ENCODE measurements around the gene PRSS22.

GRCh38 chr16:2810651-2811050, 47.3 kb downstream of the PRSS22 start:
- TF ChIP-seq, protein P1, sequence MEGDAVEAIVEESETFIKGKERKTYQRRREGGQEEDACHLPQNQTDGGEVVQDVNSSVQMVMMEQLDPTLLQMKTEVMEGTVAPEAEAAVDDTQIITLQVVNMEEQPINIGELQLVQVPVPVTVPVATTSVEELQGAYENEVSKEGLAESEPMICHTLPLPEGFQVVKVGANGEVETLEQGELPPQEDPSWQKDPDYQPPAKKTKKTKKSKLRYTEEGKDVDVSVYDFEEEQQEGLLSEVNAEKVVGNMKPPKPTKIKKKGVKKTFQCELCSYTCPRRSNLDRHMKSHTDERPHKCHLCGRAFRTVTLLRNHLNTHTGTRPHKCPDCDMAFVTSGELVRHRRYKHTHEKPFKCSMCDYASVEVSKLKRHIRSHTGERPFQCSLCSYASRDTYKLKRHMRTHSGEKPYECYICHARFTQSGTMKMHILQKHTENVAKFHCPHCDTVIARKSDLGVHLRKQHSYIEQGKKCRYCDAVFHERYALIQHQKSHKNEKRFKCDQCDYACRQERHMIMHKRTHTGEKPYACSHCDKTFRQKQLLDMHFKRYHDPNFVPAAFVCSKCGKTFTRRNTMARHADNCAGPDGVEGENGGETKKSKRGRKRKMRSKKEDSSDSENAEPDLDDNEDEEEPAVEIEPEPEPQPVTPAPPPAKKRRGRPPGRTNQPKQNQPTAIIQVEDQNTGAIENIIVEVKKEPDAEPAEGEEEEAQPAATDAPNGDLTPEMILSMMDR (IDR thresholded peaks at IDR 0.05), result no peak
- TF ChIP-seq POLR2A (IDR thresholded peaks at IDR 0.05), result no peak
